Dendritic cell treated with granulocyte-macrophage colony-stimulating factor and Interleukin-4, amounts not matched to agents 40 ng/mL and 50 ng/mL, for 4 days (primary cell): ENCODE results near the gene ADCY3.
A peak's percentile ranks its signal among the peaks of the same experiment; 100 is the strongest.
"Not testable (repeated sequence)": the region's sequence is repeated elsewhere in the genome, so short reads cannot be mapped to it uniquely, and the experiment has no call there.

Experiments
- H3K27ac Mint-ChIP-seq: one replicate; pipeline ENCODE4 v1.8.0; 2022; ENCODE audit warnings: mild to moderate bottlenecking, mixed read lengths
- H3K27me3 Mint-ChIP-seq: one replicate; pipeline ENCODE4 v1.8.0; 2022; ENCODE audit warnings: mild to moderate bottlenecking, mixed read lengths
- H3K36me3 Mint-ChIP-seq: one replicate; pipeline ENCODE4 v1.8.0; 2022; ENCODE audit warnings: low read depth, mixed read lengths
- H3K4me1 Mint-ChIP-seq: one replicate; pipeline ENCODE4 v1.8.0; 2022; ENCODE audit warnings: low read depth, mixed read lengths
- H3K4me3 Mint-ChIP-seq: one replicate; pipeline ENCODE4 v1.8.0; 2022; ENCODE audit warnings: mild to moderate bottlenecking, moderate library complexity, mixed read lengths
- H3K9me3 Mint-ChIP-seq: one replicate; pipeline ENCODE4 v1.8.0; 2022; ENCODE audit warnings: mixed read lengths
- intact Hi-C: fragments of 100-400 bp; cut with micrococcal nuclease; formaldehyde crosslinking; loops from one replicate; pipeline ENCODE4 v1.15.0; 2022

The ADCY3 gene

GRCh38 chr2:24816884-24817283 lies 103.2 kb downstream of the ADCY3 start:
- Mint-ChIP-seq H3K27me3 (no peaks in the 10 kb centered on the region), H3K9me3 (no peaks in the 10 kb centered on the region), H3K4me1 (peaks cover 24% of the 10 kb centered on the region), H3K36me3 (peaks cover 66% of the 10 kb centered on the region), H3K27ac (no peak overlapping the region), H3K4me3 (no peak overlapping the region)
- intact Hi-C loops = loop anchor here (10.0 kb wide), 1 partner anchor 52 kb away; no protein-coding TSS in a partner anchor

DNA sequence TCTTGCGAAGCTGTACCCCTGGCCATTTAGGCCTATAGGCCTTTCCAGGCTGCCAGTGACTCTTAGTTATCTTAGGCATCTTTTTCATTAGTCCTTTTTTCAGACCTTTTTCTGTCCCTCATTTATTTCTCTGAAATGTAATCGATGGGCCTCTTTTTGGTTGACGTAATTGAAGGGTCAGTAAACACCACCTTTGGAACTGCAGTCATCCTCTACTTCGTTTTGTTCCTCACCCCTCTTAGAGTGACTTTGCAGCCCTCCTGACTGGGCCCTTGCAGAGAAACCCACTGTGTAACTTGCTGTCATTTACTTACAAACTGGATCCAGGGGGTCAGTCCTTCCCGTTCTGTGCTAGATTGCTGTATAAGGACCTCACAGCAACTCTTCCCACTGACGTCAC lies 103.6 kb downstream of the ADCY3 start:
- Mint-ChIP-seq H3K36me3 (peaks cover 62% of the 10 kb centered on the region), H3K9me3 (no peaks in the 10 kb centered on the region), H3K4me1 (peaks cover 24% of the 10 kb centered on the region), H3K4me3 (no peak overlapping the region), H3K27me3 (no peaks in the 10 kb centered on the region), H3K27ac (no peak overlapping the region)
- intact Hi-C loops = loop anchor here (10.0 kb wide), 1 partner anchor 52 kb away; no protein-coding TSS in a partner anchor

- Mint-ChIP-seq H3K27me3 (no peaks in the 10 kb centered on the region), H3K4me3 (no peak overlapping the region), H3K36me3 (peaks cover 49% of the 10 kb centered on the region), H3K4me1 (peaks cover 24% of the 10 kb centered on the region), H3K9me3 (no peaks in the 10 kb centered on the region), H3K27ac (no peak overlapping the region)
- intact Hi-C loops = loop anchor here (10.0 kb wide), 1 partner anchor 50 kb away; no protein-coding TSS in a partner anchor
Measured at GRCh38 chr2:24815171-24815570, 104.9 kb downstream of the ADCY3 start.

GRCh38 chr2:24814516-24814915 lies 105.5 kb downstream of the ADCY3 start:
- Mint-ChIP-seq H3K36me3 (peaks cover 43% of the 10 kb centered on the region), H3K4me1 (peaks cover 24% of the 10 kb centered on the region), H3K9me3 (no peaks in the 10 kb centered on the region), H3K4me3 (no peak overlapping the region), H3K27ac (no peak overlapping the region), H3K27me3 (no peaks in the 10 kb centered on the region)
- intact Hi-C loops = loop anchor here (10.0 kb wide), 1 partner anchor 50 kb away; no protein-coding TSS in a partner anchor

- no peaks in the 10 kb centered on the region for H3K27me3 Mint-ChIP-seq
- H3K27ac Mint-ChIP-seq = no peak overlapping the region
- no peak overlapping the region for H3K4me3 Mint-ChIP-seq
- H3K36me3 Mint-ChIP-seq = peaks cover 39% of the 10 kb centered on the region
- H3K4me1 Mint-ChIP-seq = peaks cover 21% of the 10 kb centered on the region
- intact Hi-C loops = loop anchor here (10.0 kb wide), 1 partner anchor 49 kb away; no protein-coding TSS in a partner anchor
- no peaks in the 10 kb centered on the region for H3K9me3 Mint-ChIP-seq
Measured at GRCh38 chr2:24813691-24814137, 106.3 kb downstream of the ADCY3 start.

GRCh38 chr2:24809316-24810007 lies 110.6 kb downstream of the ADCY3 start:
- Mint-ChIP-seq H3K9me3 (no peaks in the 10 kb centered on the region), H3K4me1 (peaks cover 9% of the 10 kb centered on the region), H3K4me3 (no peak overlapping the region), H3K36me3 (peaks cover 38% of the 10 kb centered on the region), H3K27me3 (no peaks in the 10 kb centered on the region), H3K27ac (no peak overlapping the region)
- intact Hi-C loops = loop anchor here (10.0 kb wide), 1 partner anchor 45 kb away; no protein-coding TSS in a partner anchor

GRCh38 chr2:24806661-24807036 lies 113.4 kb downstream of the ADCY3 start:
- Mint-ChIP-seq H3K36me3 (peaks cover 34% of the 10 kb centered on the region), H3K27ac (no peak overlapping the region), H3K9me3 (no peaks in the 10 kb centered on the region), H3K4me3 (no peak overlapping the region), H3K4me1 (peaks cover 9% of the 10 kb centered on the region), H3K27me3 (no peaks in the 10 kb centered on the region)
- intact Hi-C loops = no loop called here

GRCh38 chr2:24805811-24806660 lies 114.0 kb downstream of the ADCY3 start:
- H3K4me1 Mint-ChIP-seq, H3K4me3 Mint-ChIP-seq, intact Hi-C loops, H3K27ac Mint-ChIP-seq, H3K27me3 Mint-ChIP-seq, H3K9me3 Mint-ChIP-seq: not testable (repeated sequence)
- H3K36me3 Mint-ChIP-seq = peaks cover 35% of the 10 kb centered on the region

GRCh38 chr2:24800487-24800886 lies 119.5 kb downstream of the ADCY3 start:
- H3K27me3 Mint-ChIP-seq, H3K4me3 Mint-ChIP-seq, intact Hi-C loops, H3K9me3 Mint-ChIP-seq, H3K27ac Mint-ChIP-seq: not testable (repeated sequence)
- peaks cover 12% of the 10 kb centered on the region for H3K4me1 Mint-ChIP-seq
- peaks cover 56% of the 10 kb centered on the region for H3K36me3 Mint-ChIP-seq

DNA sequence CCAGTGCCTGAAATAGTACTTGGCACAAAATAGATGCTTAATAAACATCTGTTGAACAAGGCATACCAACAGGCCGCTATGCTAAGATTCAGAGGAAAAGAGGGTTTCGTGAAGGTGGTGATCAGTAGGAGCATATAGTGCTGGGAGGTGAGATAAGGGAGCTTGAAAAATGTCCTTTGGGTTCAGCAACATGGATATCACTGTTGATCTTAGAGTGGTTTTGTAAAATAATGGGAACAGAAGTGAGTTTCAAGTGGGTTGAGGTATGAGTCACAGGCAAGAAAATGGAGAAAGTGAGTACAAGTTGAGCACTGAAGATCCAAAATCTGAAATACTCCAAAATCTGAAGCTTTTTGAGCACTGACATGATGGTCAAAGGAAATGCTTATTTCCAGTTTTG lies 122.4 kb downstream of the ADCY3 start:
- Mint-ChIP-seq H3K9me3 (no peaks in the 10 kb centered on the region), H3K4me1 (peaks cover 23% of the 10 kb centered on the region), H3K36me3 (peaks cover 48% of the 10 kb centered on the region), H3K27me3 (no peaks in the 10 kb centered on the region), H3K4me3 (no peak overlapping the region), H3K27ac (no peak overlapping the region)
- intact Hi-C loops = no loop called here

DNA sequence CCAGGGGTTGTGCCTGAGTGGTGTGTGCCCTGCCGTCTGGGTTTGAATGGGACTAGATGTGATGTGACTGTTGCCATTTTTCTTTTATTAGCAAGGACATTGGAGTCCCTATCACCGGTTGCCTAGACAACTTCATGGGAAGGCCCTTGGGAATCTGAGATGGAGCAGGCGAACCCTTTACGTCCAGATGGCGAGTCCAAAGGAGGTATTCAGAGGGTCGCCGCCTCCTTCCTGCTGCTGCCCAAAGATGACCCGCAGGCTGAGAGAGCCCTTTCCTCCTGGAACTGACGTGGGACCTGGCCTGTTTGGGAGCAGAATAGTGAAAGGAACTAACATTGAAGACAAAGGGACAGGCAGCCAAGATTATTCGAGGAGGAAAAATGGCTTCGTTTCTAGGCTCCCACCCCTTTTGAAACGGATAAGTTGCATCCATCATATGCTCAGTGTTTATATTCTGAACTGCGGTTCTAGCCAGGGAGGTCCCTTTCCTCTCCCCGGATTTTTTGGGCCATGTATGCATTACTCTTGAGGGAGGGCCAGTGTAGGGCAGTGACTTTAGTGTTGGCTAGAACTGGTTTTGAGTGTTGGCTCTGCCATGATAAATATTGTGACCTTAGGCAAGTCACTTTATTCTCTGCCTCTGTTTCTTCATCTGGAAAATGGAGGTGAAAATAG lies 126.1 kb downstream of the ADCY3 start:
- Mint-ChIP-seq H3K36me3 (peaks cover 44% of the 10 kb centered on the region), H3K27me3 (no peaks in the 10 kb centered on the region), H3K4me3 (peak overlapping the region; percentile 93), H3K4me1 (peaks cover 28% of the 10 kb centered on the region), H3K9me3 (no peaks in the 10 kb centered on the region), H3K27ac (peak overlapping the region; percentile 100)
- intact Hi-C loops = no loop called here

- H3K4me3 Mint-ChIP-seq = peak within 1 kb of the TSS; percentile 93
- no peaks in the 10 kb centered on the region for H3K9me3 Mint-ChIP-seq
- intact Hi-C loops = no loop called here
- H3K4me1 Mint-ChIP-seq = peaks cover 28% of the 10 kb centered on the region
- H3K36me3 Mint-ChIP-seq = peaks cover 42% of the 10 kb centered on the region
- no peaks in the 10 kb centered on the region for H3K27me3 Mint-ChIP-seq
- peak within 1 kb of the TSS; percentile 100 for H3K27ac Mint-ChIP-seq
Measured at GRCh38 chr2:24792874-24793760, 126.9 kb downstream of the ADCY3 start, which contains the start of the genes CENPO and PTRHD1. CENPO (plus strand) TSS chr2:24793425; CDS start chr2:24793920, 495 bp downstream. PTRHD1 (minus strand) TSS chr2:24793391; CDS start chr2:24793377, 14 bp downstream.

DNA sequence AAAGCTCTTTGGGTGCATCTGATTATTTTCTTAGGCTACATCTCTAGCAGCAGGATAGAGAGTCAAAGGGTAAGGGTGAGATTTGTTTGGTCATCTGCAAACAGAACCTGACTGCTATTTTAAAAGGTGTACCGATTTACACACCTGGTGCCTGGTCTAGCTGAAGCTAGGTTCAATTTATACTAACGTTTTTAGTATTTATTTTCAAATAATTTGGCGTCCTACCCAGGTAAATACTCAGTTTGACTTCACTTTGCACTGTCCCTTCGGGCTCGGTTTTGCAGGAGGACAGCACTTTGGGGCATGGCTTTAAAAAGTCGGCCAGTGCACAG lies 127.5 kb downstream of the ADCY3 start:
- peaks cover 28% of the 10 kb centered on the region for H3K4me1 Mint-ChIP-seq
- peak overlapping the region; percentile 100 for H3K27ac Mint-ChIP-seq
- intact Hi-C loops = no loop called here
- H3K4me3 Mint-ChIP-seq = peak overlapping the region; percentile 93
- peaks cover 36% of the 10 kb centered on the region for H3K36me3 Mint-ChIP-seq
- no peaks in the 10 kb centered on the region for H3K27me3 Mint-ChIP-seq
- H3K9me3 Mint-ChIP-seq = no peaks in the 10 kb centered on the region
